Measurements from ENCODE around the gene EXOSC3.

The EXOSC3 gene

DNA sequence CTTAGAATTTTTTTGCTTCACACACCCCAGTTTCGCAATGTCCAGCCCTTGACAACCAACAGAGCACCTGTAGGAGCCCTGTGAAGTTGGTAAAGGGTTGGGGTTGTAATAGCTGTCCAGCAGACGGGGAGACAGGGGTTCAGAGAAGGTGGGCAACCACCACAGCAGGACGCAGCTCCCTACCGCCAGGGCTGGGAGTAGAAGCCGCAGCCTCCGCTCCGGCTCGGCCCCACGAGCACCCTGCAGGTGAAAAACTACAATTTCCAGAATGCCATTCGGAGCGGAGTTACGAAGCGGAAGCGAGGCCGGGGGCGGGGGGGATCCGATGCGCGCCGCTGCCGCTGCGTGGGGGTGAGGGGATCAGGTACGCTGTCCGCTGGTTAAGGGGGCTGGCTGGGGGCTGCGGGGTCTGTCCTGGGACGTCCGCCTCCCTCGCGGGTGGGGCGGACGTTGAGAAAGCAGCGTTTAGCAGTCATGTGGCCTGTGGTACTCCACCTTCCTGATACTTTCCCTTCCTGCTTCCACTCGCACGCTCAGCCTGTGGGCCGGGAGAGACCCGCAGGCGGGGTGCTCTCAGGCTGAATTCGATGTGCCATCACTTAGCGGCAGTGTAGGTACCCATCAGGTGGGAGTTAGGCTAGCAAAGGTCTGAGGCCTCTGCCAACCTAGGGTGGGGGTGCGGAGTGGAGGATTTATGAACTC lies 31.2 kb downstream of the EXOSC3 start, which contains the start of gene TRMT10B (continued):
- TF ChIP-seq PBX3 (CRISPR knock-in tag; IDR thresholded peaks at IDR 0.05) = no peak
- TF ChIP-seq ZBTB1 (tag by site-specific recombination; IDR thresholded peaks at IDR 0.05) = no peak
- no peak for TF ChIP-seq ZNF274 (IDR thresholded peaks at IDR 0.05; ENCODE audit: low read length)
- TF ChIP-seq ZNF274 (tag by site-specific recombination; IDR thresholded peaks at IDR 0.05; ENCODE audit: borderline replicate concordance) = no peak
- TF ChIP-seq KLF10 (tag by site-specific recombination; IDR thresholded peaks at IDR 0.05) = no peak
- TF ChIP-seq SCRT2 (tag by site-specific recombination; IDR thresholded peaks at IDR 0.05) = peak; percentile 81
- peak; percentile 91 for TF ChIP-seq PRDM10 (tag by site-specific recombination; IDR thresholded peaks at IDR 0.05)
- TF ChIP-seq ZBTB8A (tag by site-specific recombination; IDR thresholded peaks at IDR 0.05) = no peak
- TF ChIP-seq EGR2 (tag by site-specific recombination; IDR thresholded peaks at IDR 0.05; ENCODE audit: low read depth) = peak; percentile 46
- no peak for TF ChIP-seq ZNF768 (tag by site-specific recombination; IDR thresholded peaks at IDR 0.05)
- no peak for TF ChIP-seq HOXA7 (CRISPR knock-in tag; IDR thresholded peaks at IDR 0.05; ENCODE audit: borderline replicate concordance)
- TF ChIP-seq ZNF501 (tag by site-specific recombination; IDR thresholded peaks at IDR 0.05) = no peak
- TF ChIP-seq GFI1B (tag by site-specific recombination; IDR thresholded peaks at IDR 0.05) = no peak
- TF ChIP-seq ZNF645 (tag by site-specific recombination; IDR thresholded peaks at IDR 0.05) = no peak
- no peak for TF ChIP-seq ZBTB49 (tag by site-specific recombination; IDR thresholded peaks at IDR 0.05; ENCODE audit: low read depth)
- TF ChIP-seq ZNF292 (tag by site-specific recombination; IDR thresholded peaks at IDR 0.05; ENCODE audit: borderline replicate concordance, low read depth) = no peak
- TF ChIP-seq ZNF776 (tag by site-specific recombination; IDR thresholded peaks at IDR 0.05; ENCODE audit: borderline replicate concordance) = no peak
- TF ChIP-seq SP2 (tag by site-specific recombination; IDR thresholded peaks at IDR 0.05) = peak; percentile 57
- no peak for TF ChIP-seq ZNF555 (tag by site-specific recombination; conservative IDR thresholded peaks at IDR 0.05)
- TF ChIP-seq ZNF777 (tag by site-specific recombination; IDR thresholded peaks at IDR 0.05; ENCODE audit: borderline replicate concordance) = no peak
- TF ChIP-seq ZNF580 (tag by site-specific recombination; IDR thresholded peaks at IDR 0.05) = no peak
- TF ChIP-seq, protein P1, sequence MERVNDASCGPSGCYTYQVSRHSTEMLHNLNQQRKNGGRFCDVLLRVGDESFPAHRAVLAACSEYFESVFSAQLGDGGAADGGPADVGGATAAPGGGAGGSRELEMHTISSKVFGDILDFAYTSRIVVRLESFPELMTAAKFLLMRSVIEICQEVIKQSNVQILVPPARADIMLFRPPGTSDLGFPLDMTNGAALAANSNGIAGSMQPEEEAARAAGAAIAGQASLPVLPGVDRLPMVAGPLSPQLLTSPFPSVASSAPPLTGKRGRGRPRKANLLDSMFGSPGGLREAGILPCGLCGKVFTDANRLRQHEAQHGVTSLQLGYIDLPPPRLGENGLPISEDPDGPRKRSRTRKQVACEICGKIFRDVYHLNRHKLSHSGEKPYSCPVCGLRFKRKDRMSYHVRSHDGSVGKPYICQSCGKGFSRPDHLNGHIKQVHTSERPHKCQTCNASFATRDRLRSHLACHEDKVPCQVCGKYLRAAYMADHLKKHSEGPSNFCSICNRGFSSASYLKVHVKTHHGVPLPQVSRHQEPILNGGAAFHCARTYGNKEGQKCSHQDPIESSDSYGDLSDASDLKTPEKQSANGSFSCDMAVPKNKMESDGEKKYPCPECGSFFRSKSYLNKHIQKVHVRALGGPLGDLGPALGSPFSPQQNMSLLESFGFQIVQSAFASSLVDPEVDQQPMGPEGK (tag by site-specific recombination; IDR thresholded peaks at IDR 0.05) = peak; percentile 85
- TF ChIP-seq, protein P2, sequence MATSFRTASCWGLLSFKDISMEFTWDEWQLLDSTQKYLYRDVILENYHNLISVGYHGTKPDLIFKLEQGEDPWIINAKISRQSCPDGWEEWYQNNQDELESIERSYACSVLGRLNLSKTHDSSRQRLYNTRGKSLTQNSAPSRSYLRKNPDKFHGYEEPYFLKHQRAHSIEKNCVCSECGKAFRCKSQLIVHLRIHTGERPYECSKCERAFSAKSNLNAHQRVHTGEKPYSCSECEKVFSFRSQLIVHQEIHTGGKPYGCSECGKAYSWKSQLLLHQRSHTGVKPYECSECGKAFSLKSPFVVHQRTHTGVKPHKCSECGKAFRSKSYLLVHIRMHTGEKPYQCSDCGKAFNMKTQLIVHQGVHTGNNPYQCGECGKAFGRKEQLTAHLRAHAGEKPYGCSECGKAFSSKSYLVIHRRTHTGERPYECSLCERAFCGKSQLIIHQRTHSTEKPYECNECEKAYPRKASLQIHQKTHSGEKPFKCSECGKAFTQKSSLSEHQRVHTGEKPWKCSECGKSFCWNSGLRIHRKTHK (tag by site-specific recombination; IDR thresholded peaks at IDR 0.05) = no peak
- no peak for TF ChIP-seq ZNF629 (tag by site-specific recombination; IDR thresholded peaks at IDR 0.05)
- no peak for TF ChIP-seq ZNF221 (tag by site-specific recombination; IDR thresholded peaks at IDR 0.05; ENCODE audit: borderline replicate concordance)
- TF ChIP-seq, protein P3, sequence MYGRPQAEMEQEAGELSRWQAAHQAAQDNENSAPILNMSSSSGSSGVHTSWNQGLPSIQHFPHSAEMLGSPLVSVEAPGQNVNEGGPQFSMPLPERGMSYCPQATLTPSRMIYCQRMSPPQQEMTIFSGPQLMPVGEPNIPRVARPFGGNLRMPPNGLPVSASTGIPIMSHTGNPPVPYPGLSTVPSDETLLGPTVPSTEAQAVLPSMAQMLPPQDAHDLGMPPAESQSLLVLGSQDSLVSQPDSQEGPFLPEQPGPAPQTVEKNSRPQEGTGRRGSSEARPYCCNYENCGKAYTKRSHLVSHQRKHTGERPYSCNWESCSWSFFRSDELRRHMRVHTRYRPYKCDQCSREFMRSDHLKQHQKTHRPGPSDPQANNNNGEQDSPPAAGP (tag by site-specific recombination; IDR thresholded peaks at IDR 0.05) = no peak

Data from HEK293 (cell line).